ENCODE measurements around the gene UNC13D. TPM values are rescaled to one million over a fixed set of nuclear protein-coding genes. Genes with fewer than 3 reads are reported as not detected.

Gene UNC13D
- total RNA-seq, 2 donors from 2014 or later, result 25.9 to 35.0 TPM

GRCh38 chr17:75816693-75817092, 27.5 kb downstream of the UNC13D start:
- H3K4me1 ChIP-seq, result no peaks in the 10 kb centered on the region
- no peak for TF ChIP-seq CTCF (IDR thresholded peaks at IDR 0.05)
- intact Hi-C loops (cut with DNase I), result no loop called here
- H3K27ac ChIP-seq, result no peak overlapping the region
- no peak overlapping the region for H3K4me3 ChIP-seq
- no peaks in the 10 kb centered on the region for H3K27me3 ChIP-seq
- H3K9me3 ChIP-seq, result no peaks in the 10 kb centered on the region
- no peak for DNase-seq
- H3K36me3 ChIP-seq, result peaks cover 14% of the 10 kb centered on the region
- no peak overlapping the region for H3K9ac ChIP-seq (ENCODE audit: low read depth in 2 of 2, low read length in 2 of 2)

- Histone ChIP-seq H3K4me3 (no peak overlapping the region), H3K27ac (no peak overlapping the region), H3K9me3 (no peaks in the 10 kb centered on the region), H3K9ac (ENCODE audit: low read depth in 2 of 2, low read length in 2 of 2) (no peak overlapping the region), H3K27me3 (no peaks in the 10 kb centered on the region), H3K36me3 (peaks cover 14% of the 10 kb centered on the region), H3K4me1 (no peaks in the 10 kb centered on the region)
- DNase-seq, result no peak
- TF ChIP-seq CTCF (IDR thresholded peaks at IDR 0.05), result no peak
- intact Hi-C loops (cut with DNase I), result no loop called here
Measured at GRCh38 chr17:75815399-75815798, 28.8 kb downstream of the UNC13D start.

- Histone ChIP-seq H3K27me3 (no peaks in the 10 kb centered on the region), H3K4me3 (no peak overlapping the region), H3K36me3 (peaks cover 14% of the 10 kb centered on the region), H3K27ac (no peak overlapping the region), H3K9me3 (no peaks in the 10 kb centered on the region), H3K4me1 (no peaks in the 10 kb centered on the region), H3K9ac (ENCODE audit: low read depth in 2 of 2, low read length in 2 of 2) (peak overlapping the region in 1 of 2 donors; percentile 18)
- TF ChIP-seq CTCF (IDR thresholded peaks at IDR 0.05), result no peak
- intact Hi-C loops (cut with DNase I), result no loop called here
- DNase-seq, result no peak
Measured at GRCh38 chr17:75814900-75815373, 29.3 kb downstream of the UNC13D start.

- DNase-seq, result no peak
- intact Hi-C loops (cut with DNase I), result no loop called here
- Histone ChIP-seq H3K27ac (no peak overlapping the region), H3K9me3 (no peaks in the 10 kb centered on the region), H3K9ac (ENCODE audit: low read depth in 2 of 2, low read length in 2 of 2) (no peak overlapping the region), H3K4me1 (no peaks in the 10 kb centered on the region), H3K27me3 (no peaks in the 10 kb centered on the region), H3K36me3 (peaks cover 14% of the 10 kb centered on the region), H3K4me3 (no peak overlapping the region)
- no peak for TF ChIP-seq CTCF (IDR thresholded peaks at IDR 0.05)
Measured at GRCh38 chr17:75814021-75814395, 30.2 kb downstream of the UNC13D start.

- DNase-seq, result no peak
- Histone ChIP-seq H3K27ac (no peak overlapping the region), H3K9me3 (no peaks in the 10 kb centered on the region), H3K4me3 (no peak overlapping the region), H3K4me1 (no peaks in the 10 kb centered on the region), H3K27me3 (no peaks in the 10 kb centered on the region), H3K36me3 (peaks cover 14% of the 10 kb centered on the region), H3K9ac (ENCODE audit: low read depth in 2 of 2, low read length in 2 of 2) (no peak overlapping the region)
- no peak for TF ChIP-seq CTCF (IDR thresholded peaks at IDR 0.05)
- intact Hi-C loops (cut with DNase I), result no loop called here
Measured at GRCh38 chr17:75813081-75814020, 30.9 kb downstream of the UNC13D start.

Data from colonic mucosa (tissue), 4 donors.